T-cell (primary cell): ENCODE results near the gene SPDYE4. TPM values are rescaled to one million over a fixed set of nuclear protein-coding genes. Genes with fewer than 3 reads are reported as not detected.

Source experiments
- ATAC-seq, 4 experiments: fragments of 200-7000 bp in 3 of 4; fragments of 150-1000 bp in 1 of 4; cut with Tn5 transposase; replicated peaks in 1 of 4; 1 replicate in 3 of 4; 2 replicates in 1 of 4; pipeline ENCODE4 v1.10.0; 2021; ENCODE audit warnings: moderate library complexity in 3 of 4, mild to moderate bottlenecking in 2 of 4, moderate number of reproducible peaks in 1 of 4
- CTCF ChIA-PET, 2 donors: fragments of 300-600 bp; sonication (Branson Sonifier 250); formaldehyde crosslinking; loops; one replicate each; lab custom pipeline; 2022; ENCODE audit warnings: antibody characterized with exemption in 2 of 2; lab: Charles Lee
- POLR2A ChIA-PET, 2 donors: fragments of 300-600 bp; sonication (Branson Sonifier 250); formaldehyde crosslinking; loops; one replicate each; lab custom pipeline; 2022; ENCODE audit warnings: antibody characterized with exemption in 2 of 2; lab: Charles Lee
- DNase-seq, 35 experiments: peaks; one replicate each; pipeline versions ENCODE4 v3.0.0 to v3.0.0-alpha.2; 2013 to 2023
- H3K27ac ChIP-seq: one replicate; pipeline ENCODE4 v1.5.1; 2013; ENCODE audit warnings: low read length
- H3K27me3 ChIP-seq, 2 experiments: replicated peaks in 1 of 2; 1 replicate in 1 of 2; 2 replicates in 1 of 2; pipeline versions ENCODE4 v1.6.1 to v1.7.0; 2013; ENCODE audit warnings: low read length in 1 of 2, mixed read lengths in 1 of 2; ENCODE audit not compliant: control insufficient read depth in 2 of 2, insufficient read depth in 2 of 2; ENCODE audit errors: extremely low read depth in 1 of 2
- H3K36me3 ChIP-seq, 2 donors: 1 replicate in 1 of 2; 2 replicates in 1 of 2; pipeline versions ENCODE4 v1.6.1 to v1.7.0; 2013; ENCODE audit warnings: low read length in 1 of 2; ENCODE audit not compliant: control insufficient read depth in 2 of 2, insufficient read depth in 1 of 2; ENCODE audit errors: extremely low read depth in 1 of 2
- H3K4me1 ChIP-seq, 2 experiments: 1 replicate in 1 of 2; 2 replicates in 1 of 2; pipeline versions ENCODE4 v1.6.1 to v1.7.0; 2013; ENCODE audit warnings: low read length in 2 of 2, mixed read lengths in 1 of 2; ENCODE audit not compliant: insufficient read depth in 2 of 2, control insufficient read depth in 1 of 2; ENCODE audit errors: extremely low read depth in 1 of 2
- H3K4me3 ChIP-seq, 2 donors: 1 replicate in 1 of 2; 2 replicates in 1 of 2; pipeline versions ENCODE4 v1.5.1 to v1.7.0; 2013; ENCODE audit warnings: mild to moderate bottlenecking in 2 of 2, low read length in 1 of 2, moderate library complexity in 1 of 2; ENCODE audit not compliant: control insufficient read depth in 1 of 2; ENCODE audit errors: extremely low read depth in 1 of 2
- H3K9me3 ChIP-seq: 2 replicates; pipeline ENCODE4 v1.7.0; 2013
- H3K27ac Mint-ChIP-seq, 2 donors: one replicate each; pipeline ENCODE4 v1.8.0; 2020 to 2021; ENCODE audit warnings: mild to moderate bottlenecking in 2 of 2, mixed read lengths in 2 of 2
- H3K27me3 Mint-ChIP-seq, 2 donors: one replicate each; pipeline ENCODE4 v1.8.0; 2021 to 2022; ENCODE audit warnings: mixed read lengths in 2 of 2
- H3K36me3 Mint-ChIP-seq: one replicate; pipeline ENCODE4 v1.8.0; 2021; ENCODE audit warnings: mixed read lengths
- H3K4me1 Mint-ChIP-seq, 3 donors: one replicate each; pipeline ENCODE4 v1.8.0; 2020 to 2022; ENCODE audit warnings: mixed read lengths in 3 of 3, mild to moderate bottlenecking in 1 of 3
- H3K4me3 Mint-ChIP-seq, 3 donors: one replicate each; pipeline ENCODE4 v1.8.0; 2020 to 2022; ENCODE audit warnings: mild to moderate bottlenecking in 3 of 3, mixed read lengths in 3 of 3, moderate library complexity in 3 of 3
- H3K9me3 Mint-ChIP-seq, 3 donors: one replicate each; pipeline ENCODE4 v1.8.0; 2020 to 2022; ENCODE audit warnings: mixed read lengths in 3 of 3
- WGBS: methylation state at CpG from one replicate; pipeline ENCODE4 v1.1.5; 2013; ENCODE audit warnings: missing lambda C conversion rate; ENCODE audit not compliant: insufficient coverage; 5-methylcytosine and 5-hydroxymethylcytosine counted together
- total RNA-seq, 35 experiments: library from RNA in 6 of 35; stranded (reverse) in 6 of 35; fragments of 120-200 nt in 1 of 35; gene quantifications; one replicate each; pipeline versions ENCODE4 v1.2.1 to v1.2.4 and lab custom pipeline; 2013 to 2026

SPDYE4 gene
- total RNA-seq, 5 donors from 2014 or later (not counting 1 experiment from before 2014, with no cell fraction given): not detected

- Mint-ChIP-seq H3K36me3 (no peaks in the 10 kb centered on the region), H3K27ac (no peak overlapping the region), H3K9me3 (no peaks in the 10 kb centered on the region), H3K4me3 (no peak overlapping the region), H3K4me1 (no peaks in the 10 kb centered on the region), H3K27me3 (peaks cover 29 to 50% of the 10 kb centered on the region in 2 donors)
- Histone ChIP-seq H3K4me1 (no peaks in the 10 kb centered on the region), H3K27me3 (peaks cover 0 to 24% of the 10 kb centered on the region in 2 experiments), H3K4me3 (no peak overlapping the region), H3K27ac (no peak overlapping the region), H3K9me3 (no peaks in the 10 kb centered on the region), H3K36me3 (no peaks in the 10 kb centered on the region)
- CTCF ChIA-PET: no interaction called here
- POLR2A ChIA-PET: no interaction called here
- ATAC-seq (no peak), DNase-seq (no peak)
- WGBS: 80% methylated on average over 7 of the region's 11 CpGs
Observed at GRCh38 chr17:8707332-8708024, 50.9 kb downstream of the SPDYE4 start.

GRCh38 chr17:8706431-8706830, 51.9 kb downstream of the SPDYE4 start:
- H3K9me3 ChIP-seq: no peaks in the 10 kb centered on the region
- Mint-ChIP-seq H3K4me1 (no peaks in the 10 kb centered on the region), H3K4me3 (no peak overlapping the region), H3K9me3 (no peaks in the 10 kb centered on the region), H3K27ac (no peak overlapping the region), H3K36me3 (no peaks in the 10 kb centered on the region), H3K27me3 (peaks cover 29 to 50% of the 10 kb centered on the region in 2 donors)
- CTCF ChIA-PET: no interaction called here
- no peaks in the 10 kb centered on the region for H3K4me1 ChIP-seq
- no peaks in the 10 kb centered on the region for H3K36me3 ChIP-seq
- no peak overlapping the region for H3K4me3 ChIP-seq
- H3K27me3 ChIP-seq: peaks cover 0 to 24% of the 10 kb centered on the region in 2 experiments
- H3K27ac ChIP-seq: no peak overlapping the region
- no peak for DNase-seq
- WGBS: no CpG with 5 or more reads among the region's 5 CpGs
- ATAC-seq: no peak
- POLR2A ChIA-PET: no interaction called here

- Histone ChIP-seq H3K4me1 (no peaks in the 10 kb centered on the region), H3K9me3 (no peaks in the 10 kb centered on the region), H3K36me3 (no peaks in the 10 kb centered on the region), H3K4me3 (no peak overlapping the region), H3K27ac (no peak overlapping the region), H3K27me3 (peaks cover 0 to 21% of the 10 kb centered on the region in 2 experiments)
- Mint-ChIP-seq H3K27me3 (peaks cover 31 to 44% of the 10 kb centered on the region in 2 donors), H3K36me3 (no peaks in the 10 kb centered on the region), H3K4me3 (no peak overlapping the region), H3K27ac (no peak overlapping the region), H3K4me1 (no peaks in the 10 kb centered on the region), H3K9me3 (peaks cover 0 to 4% (median 0%) of the 10 kb centered on the region in 3 donors)
- ChIA-PET CTCF (no interaction called here), POLR2A (no interaction called here)
- WGBS: 69% methylated on average over 3 of the region's 5 CpGs
- ATAC-seq: no peak
- no peak for DNase-seq
Observed at GRCh38 chr17:8705427-8705826, 52.9 kb downstream of the SPDYE4 start.

- WGBS: 84% methylated on average over 2 of the region's 7 CpGs
- ATAC-seq (no peak), DNase-seq (no peak)
- Histone ChIP-seq H3K36me3 (no peaks in the 10 kb centered on the region), H3K9me3 (no peaks in the 10 kb centered on the region), H3K27ac (no peak overlapping the region), H3K27me3 (peaks cover 0 to 31% of the 10 kb centered on the region in 2 experiments), H3K4me1 (no peaks in the 10 kb centered on the region), H3K4me3 (no peak overlapping the region)
- CTCF ChIA-PET: interaction anchor here in 1 of 2 donors (0.7 kb wide), 1 partner anchor 973 kb away, joined by 5 read pairs; no protein-coding TSS in a partner anchor
- Mint-ChIP-seq H3K36me3 (no peaks in the 10 kb centered on the region), H3K4me1 (peaks cover 0 to 6% (median 4%) of the 10 kb centered on the region in 3 donors), H3K4me3 (no peak overlapping the region), H3K27ac (no peak overlapping the region), H3K9me3 (peaks cover 0 to 4% (median 0%) of the 10 kb centered on the region in 3 donors), H3K27me3 (peaks cover 35 to 37% of the 10 kb centered on the region in 2 donors)
- POLR2A ChIA-PET: no interaction called here
Observed at GRCh38 chr17:8703001-8703400, 55.3 kb downstream of the SPDYE4 start.

- Mint-ChIP-seq H3K27ac (no peak overlapping the region), H3K9me3 (peaks cover 0 to 4% (median 0%) of the 10 kb centered on the region in 3 donors), H3K4me3 (no peak overlapping the region), H3K4me1 (peaks cover 0 to 8% (median 4%) of the 10 kb centered on the region in 3 donors), H3K27me3 (peaks cover 28 to 31% of the 10 kb centered on the region in 2 donors), H3K36me3 (no peaks in the 10 kb centered on the region)
- ATAC-seq (no peak), DNase-seq (no peak)
- 60% methylated on average over 2 of the region's 4 CpGs for WGBS
- Histone ChIP-seq H3K27me3 (peaks cover 0 to 38% of the 10 kb centered on the region in 2 experiments), H3K9me3 (no peaks in the 10 kb centered on the region), H3K36me3 (no peaks in the 10 kb centered on the region), H3K27ac (no peak overlapping the region), H3K4me1 (no peaks in the 10 kb centered on the region), H3K4me3 (no peak overlapping the region)
- ChIA-PET CTCF (no interaction called here), POLR2A (no interaction called here)
Observed at GRCh38 chr17:8701754-8702153, 56.6 kb downstream of the SPDYE4 start.

GRCh38 chr17:8701221-8701620, 57.1 kb downstream of the SPDYE4 start:
- Mint-ChIP-seq H3K27me3 (peaks cover 23 to 36% of the 10 kb centered on the region in 2 donors), H3K27ac (no peak overlapping the region), H3K4me3 (no peak overlapping the region), H3K9me3 (peaks cover 0 to 4% (median 0%) of the 10 kb centered on the region in 3 donors), H3K4me1 (peaks cover 0 to 8% (median 4%) of the 10 kb centered on the region in 3 donors), H3K36me3 (no peaks in the 10 kb centered on the region)
- Histone ChIP-seq H3K4me3 (no peak overlapping the region), H3K4me1 (no peaks in the 10 kb centered on the region), H3K27me3 (peaks cover 0 to 41% of the 10 kb centered on the region in 2 experiments), H3K27ac (no peak overlapping the region), H3K36me3 (no peaks in the 10 kb centered on the region), H3K9me3 (no peaks in the 10 kb centered on the region)
- DNase-seq (no peak), ATAC-seq (no peak)
- CTCF ChIA-PET: no interaction called here
- 75% methylated on average over 7 of the region's 9 CpGs for WGBS
- POLR2A ChIA-PET: no interaction called here
